ENCODE measurements around the gene THSD7A. TPM values are rescaled to one million over a fixed set of nuclear protein-coding genes. Genes with fewer than 3 reads are reported as not detected.
"Not testable (repeated sequence)": the region's sequence is repeated elsewhere in the genome, so short reads cannot be mapped to it uniquely, and the experiment has no call there.

THSD7A gene
- total RNA-seq, 1 donor from 2014 or later, result 3.5 TPM

DNA sequence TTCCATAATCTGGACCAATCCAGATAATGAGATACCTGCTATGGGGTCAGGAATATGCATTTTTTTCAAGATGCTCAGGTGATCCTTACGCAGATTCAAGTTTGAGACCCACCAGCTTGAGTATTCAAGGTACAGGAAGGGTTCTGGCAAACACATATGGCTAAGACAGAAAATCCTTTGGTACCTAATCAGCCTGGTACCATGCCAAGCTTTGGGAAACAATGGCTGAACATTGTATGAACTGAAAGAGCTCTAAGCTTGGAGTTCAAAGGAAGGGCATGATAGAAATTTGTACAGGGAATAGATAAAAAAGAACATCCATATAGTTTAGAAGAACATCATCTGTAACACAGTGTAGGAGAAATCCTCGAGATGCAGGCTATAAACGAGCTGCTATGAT is 382.7 kb downstream of the THSD7A start:
- Mint-ChIP-seq H3K27me3 (ENCODE audit: low read depth, unreplicated experiment) (no peaks in the 10 kb centered on the region), H3K27ac (ENCODE audit: unreplicated experiment) (no peak overlapping the region), H3K9me3 (ENCODE audit: unreplicated experiment) (no peaks in the 10 kb centered on the region), H3K4me3 (ENCODE audit: unreplicated experiment) (no peak overlapping the region), H3K36me3 (ENCODE audit: low read depth, unreplicated experiment) (no peaks in the 10 kb centered on the region), H3K4me1 (ENCODE audit: low read depth, unreplicated experiment) (no peaks in the 10 kb centered on the region)
- no peaks in the 10 kb centered on the region for H3K9me3 ChIP-seq (ENCODE audit: insufficient read depth, low read depth, low read length)
- H3K4me3 ChIP-seq (ENCODE audit: insufficient read depth, low read depth, low read length), result no peak overlapping the region
- no peak overlapping the region for H2AFZ ChIP-seq (ENCODE audit: low read depth, low read length)
- H3K36me3 ChIP-seq (ENCODE audit: insufficient read depth, low read length), result no peaks in the 10 kb centered on the region
- H3K79me2 ChIP-seq (ENCODE audit: insufficient read depth, low read length), result no peaks in the 10 kb centered on the region
- TF ChIP-seq EZH2 (IDR thresholded peaks at IDR 0.05; ENCODE audit: insufficient read depth, low read length), result no peak
- TF ChIP-seq, protein P1, sequence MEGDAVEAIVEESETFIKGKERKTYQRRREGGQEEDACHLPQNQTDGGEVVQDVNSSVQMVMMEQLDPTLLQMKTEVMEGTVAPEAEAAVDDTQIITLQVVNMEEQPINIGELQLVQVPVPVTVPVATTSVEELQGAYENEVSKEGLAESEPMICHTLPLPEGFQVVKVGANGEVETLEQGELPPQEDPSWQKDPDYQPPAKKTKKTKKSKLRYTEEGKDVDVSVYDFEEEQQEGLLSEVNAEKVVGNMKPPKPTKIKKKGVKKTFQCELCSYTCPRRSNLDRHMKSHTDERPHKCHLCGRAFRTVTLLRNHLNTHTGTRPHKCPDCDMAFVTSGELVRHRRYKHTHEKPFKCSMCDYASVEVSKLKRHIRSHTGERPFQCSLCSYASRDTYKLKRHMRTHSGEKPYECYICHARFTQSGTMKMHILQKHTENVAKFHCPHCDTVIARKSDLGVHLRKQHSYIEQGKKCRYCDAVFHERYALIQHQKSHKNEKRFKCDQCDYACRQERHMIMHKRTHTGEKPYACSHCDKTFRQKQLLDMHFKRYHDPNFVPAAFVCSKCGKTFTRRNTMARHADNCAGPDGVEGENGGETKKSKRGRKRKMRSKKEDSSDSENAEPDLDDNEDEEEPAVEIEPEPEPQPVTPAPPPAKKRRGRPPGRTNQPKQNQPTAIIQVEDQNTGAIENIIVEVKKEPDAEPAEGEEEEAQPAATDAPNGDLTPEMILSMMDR (IDR thresholded peaks at IDR 0.05; ENCODE audit: insufficient read depth, low read depth, low read length), result no peak
- H3K27me3 ChIP-seq (ENCODE audit: insufficient read depth, low read length), result no peaks in the 10 kb centered on the region
- H3K27ac ChIP-seq (ENCODE audit: low read depth, low read length), result no peak overlapping the region
- no peak overlapping the region for H3K4me2 ChIP-seq (ENCODE audit: low read length)
- H4K20me1 ChIP-seq (ENCODE audit: insufficient read depth, low read length), result no peaks in the 10 kb centered on the region
- H3K4me1 ChIP-seq (ENCODE audit: insufficient read depth, low read length), result no peaks in the 10 kb centered on the region
- FAIRE-seq, result no peak
- no peak overlapping the region for H3K9ac ChIP-seq (ENCODE audit: low read length)
- no peak for DNase-seq (ENCODE audit: low read depth)

DNA sequence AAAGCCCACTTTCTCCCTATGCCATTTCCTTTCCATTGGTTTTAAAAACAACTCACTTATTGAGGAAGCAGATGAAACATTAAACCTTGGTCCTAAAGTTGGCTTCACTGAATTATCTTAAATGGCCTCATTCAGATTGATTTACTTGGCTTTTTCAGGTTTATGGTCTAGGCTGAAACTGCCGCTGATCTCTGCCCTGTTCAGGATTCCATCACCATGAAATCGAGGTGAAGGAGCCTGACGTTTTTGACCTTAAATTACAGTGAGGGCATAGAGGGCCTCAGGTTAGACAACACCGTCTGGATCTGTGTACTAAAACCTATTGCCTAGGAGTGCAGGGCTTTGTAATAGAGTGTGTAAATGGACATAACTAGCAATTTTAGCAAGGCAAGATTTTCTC is 383.7 kb downstream of the THSD7A start:
- H3K4me1 ChIP-seq (ENCODE audit: insufficient read depth, low read length), result no peaks in the 10 kb centered on the region
- H3K9ac ChIP-seq (ENCODE audit: low read length), result no peak overlapping the region
- Mint-ChIP-seq H3K27me3 (ENCODE audit: low read depth, unreplicated experiment) (no peaks in the 10 kb centered on the region), H3K9me3 (ENCODE audit: unreplicated experiment) (no peaks in the 10 kb centered on the region), H3K36me3 (ENCODE audit: low read depth, unreplicated experiment) (no peaks in the 10 kb centered on the region), H3K4me1 (ENCODE audit: low read depth, unreplicated experiment) (no peaks in the 10 kb centered on the region), H3K4me3 (ENCODE audit: unreplicated experiment) (no peak overlapping the region), H3K27ac (ENCODE audit: unreplicated experiment) (no peak overlapping the region)
- TF ChIP-seq, protein P1 (IDR thresholded peaks at IDR 0.05; ENCODE audit: insufficient read depth, low read depth, low read length), result no peak
- TF ChIP-seq EZH2 (IDR thresholded peaks at IDR 0.05; ENCODE audit: insufficient read depth, low read length), result no peak
- H3K27ac ChIP-seq (ENCODE audit: low read depth, low read length), result no peak overlapping the region
- H3K79me2 ChIP-seq (ENCODE audit: insufficient read depth, low read length), result no peaks in the 10 kb centered on the region
- no peaks in the 10 kb centered on the region for H4K20me1 ChIP-seq (ENCODE audit: insufficient read depth, low read length)
- DNase-seq (ENCODE audit: low read depth) (no peak), FAIRE-seq (no peak)
- H3K36me3 ChIP-seq (ENCODE audit: insufficient read depth, low read length), result no peaks in the 10 kb centered on the region
- no peaks in the 10 kb centered on the region for H3K9me3 ChIP-seq (ENCODE audit: insufficient read depth, low read depth, low read length)
- no peaks in the 10 kb centered on the region for H3K27me3 ChIP-seq (ENCODE audit: insufficient read depth, low read length)
- H3K4me3 ChIP-seq (ENCODE audit: insufficient read depth, low read depth, low read length), result no peak overlapping the region
- no peak overlapping the region for H2AFZ ChIP-seq (ENCODE audit: low read depth, low read length)
- H3K4me2 ChIP-seq (ENCODE audit: low read length), result no peak overlapping the region

DNA sequence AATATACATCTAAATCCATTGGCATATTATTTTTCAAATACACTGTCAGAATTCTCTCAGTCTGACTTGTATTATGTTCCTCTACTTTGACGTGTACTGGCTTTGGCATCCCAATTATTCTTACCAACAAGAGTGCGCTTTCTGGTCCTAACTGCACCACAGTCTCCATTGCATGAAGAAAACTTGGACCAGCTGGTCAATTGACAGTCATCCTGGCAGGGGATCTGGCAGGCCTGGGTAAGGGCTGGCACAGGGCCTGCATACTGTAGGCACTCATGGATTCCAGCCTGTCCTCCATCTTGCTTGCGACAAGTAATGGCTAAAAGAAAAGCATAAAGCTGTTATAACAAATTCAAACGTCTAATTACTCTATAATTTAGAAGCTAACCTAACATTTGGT is 384.9 kb downstream of the THSD7A start:
- no peak for DNase-seq (ENCODE audit: low read depth)
- Histone ChIP-seq H4K20me1 (ENCODE audit: insufficient read depth, low read length) (no peaks in the 10 kb centered on the region), H3K9ac (ENCODE audit: low read length) (no peak overlapping the region), H3K9me3 (ENCODE audit: insufficient read depth, low read depth, low read length) (no peaks in the 10 kb centered on the region), H3K4me3 (ENCODE audit: insufficient read depth, low read depth, low read length) (no peak overlapping the region), H2AFZ (ENCODE audit: low read depth, low read length) (no peak overlapping the region), H3K4me2 (ENCODE audit: low read length) (no peak overlapping the region), H3K79me2 (ENCODE audit: insufficient read depth, low read length) (no peaks in the 10 kb centered on the region), H3K4me1 (ENCODE audit: insufficient read depth, low read length) (no peaks in the 10 kb centered on the region), H3K36me3 (ENCODE audit: insufficient read depth, low read length) (no peaks in the 10 kb centered on the region), H3K27ac (ENCODE audit: low read depth, low read length) (no peak overlapping the region), H3K27me3 (ENCODE audit: insufficient read depth, low read length) (no peaks in the 10 kb centered on the region)
- Mint-ChIP-seq H3K9me3 (ENCODE audit: unreplicated experiment) (no peaks in the 10 kb centered on the region), H3K27ac (ENCODE audit: unreplicated experiment) (no peak overlapping the region), H3K36me3 (ENCODE audit: low read depth, unreplicated experiment) (no peaks in the 10 kb centered on the region), H3K4me1 (ENCODE audit: low read depth, unreplicated experiment) (no peaks in the 10 kb centered on the region), H3K27me3 (ENCODE audit: low read depth, unreplicated experiment) (no peaks in the 10 kb centered on the region), H3K4me3 (ENCODE audit: unreplicated experiment) (no peak overlapping the region)
- no peak for FAIRE-seq
- TF ChIP-seq, protein P1 (IDR thresholded peaks at IDR 0.05; ENCODE audit: insufficient read depth, low read depth, low read length), result no peak

DNA sequence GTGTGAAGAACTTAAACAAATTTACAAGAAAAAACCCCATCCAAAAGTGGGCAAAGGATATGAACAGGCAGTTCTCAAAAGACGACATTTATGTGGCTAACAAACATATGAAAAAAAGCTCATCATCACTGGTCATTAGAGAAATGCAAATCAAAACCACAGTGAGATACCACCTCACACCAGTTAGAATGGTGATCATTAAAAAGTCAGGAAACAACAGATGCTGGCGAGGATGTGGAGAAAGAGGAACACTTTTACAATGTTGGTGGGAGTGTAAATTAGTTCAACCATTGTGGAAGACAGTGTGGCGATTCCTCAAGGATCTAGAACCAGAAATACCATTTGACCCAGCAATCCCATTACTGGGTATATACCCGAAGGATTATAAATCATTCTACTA is 388.1 kb downstream of the THSD7A start:
- not testable (repeated sequence) for DNase-seq (ENCODE audit: low read depth); H3K27me3 Mint-ChIP-seq (ENCODE audit: low read depth, unreplicated experiment); H3K4me3 Mint-ChIP-seq (ENCODE audit: unreplicated experiment); H3K36me3 Mint-ChIP-seq (ENCODE audit: low read depth, unreplicated experiment); H3K36me3 ChIP-seq (ENCODE audit: insufficient read depth, low read length); H3K4me2 ChIP-seq (ENCODE audit: low read length); H3K27ac ChIP-seq (ENCODE audit: low read depth, low read length); FAIRE-seq; H3K79me2 ChIP-seq (ENCODE audit: insufficient read depth, low read length); H3K4me3 ChIP-seq (ENCODE audit: insufficient read depth, low read depth, low read length); H3K9ac ChIP-seq (ENCODE audit: low read length); H3K9me3 Mint-ChIP-seq (ENCODE audit: unreplicated experiment); H3K9me3 ChIP-seq (ENCODE audit: insufficient read depth, low read depth, low read length); H3K27me3 ChIP-seq (ENCODE audit: insufficient read depth, low read length); H2AFZ ChIP-seq (ENCODE audit: low read depth, low read length); H4K20me1 ChIP-seq (ENCODE audit: insufficient read depth, low read length); H3K27ac Mint-ChIP-seq (ENCODE audit: unreplicated experiment); H3K4me1 Mint-ChIP-seq (ENCODE audit: low read depth, unreplicated experiment); H3K4me1 ChIP-seq (ENCODE audit: insufficient read depth, low read length)
